Frontal cortex (tissue), 4 donors: ENCODE data around the gene ABCG8. TPM values are rescaled to one million over a fixed set of nuclear protein-coding genes. Genes with fewer than 3 reads are reported as not detected.

Experiments used
- DNase-seq, 2 donors: peaks; one replicate each; pipeline ENCODE4 v3.0.0; 2012; ENCODE audit warnings: low spot score in 2 of 2
- FAIRE-seq: peaks from 2 replicates; lab custom pipeline; 2012; peaks lifted over from hg19 to GRCh38; lab: Jason Lieb, UNC
- total RNA-seq: library from RNA; depleted of rRNA; stranded (reverse); fragments of >200 nt; gene quantifications from one replicate; pipeline ENCODE4 v1.2.3, GENCODE V29; 2014
- donor health status: control.
- donor health status: control.
- donor health status: control.

Gene ABCG8
- total RNA-seq, 1 donor from 2014 or later, result 0.41 TPM

- no peak for DNase-seq
- FAIRE-seq, result no peak
Measured at GRCh38 chr2:43853141-43854081, 14.6 kb downstream of the ABCG8 start.

DNA sequence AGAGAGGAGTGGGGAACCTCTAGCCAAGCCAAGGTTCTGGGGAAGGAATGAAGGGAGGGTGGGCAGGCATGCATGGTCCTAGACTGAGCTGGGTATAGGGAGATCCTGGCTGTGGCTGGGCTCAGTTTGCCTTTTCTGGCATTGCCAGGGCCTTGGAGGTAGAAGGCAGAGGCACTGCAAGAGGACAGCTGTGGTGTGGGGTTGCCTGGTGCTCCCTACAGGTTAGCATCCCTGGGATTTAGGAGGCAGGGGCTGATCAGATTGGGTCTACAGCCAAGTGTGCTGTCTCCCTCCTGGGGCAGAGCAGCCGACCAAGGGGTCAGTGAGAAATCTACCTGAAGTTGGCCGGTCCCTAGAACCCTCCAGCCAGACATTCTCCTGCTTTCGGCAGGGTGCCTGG, 15.9 kb downstream of the ABCG8 start:
- FAIRE-seq (no peak), DNase-seq (no peak)

DNA sequence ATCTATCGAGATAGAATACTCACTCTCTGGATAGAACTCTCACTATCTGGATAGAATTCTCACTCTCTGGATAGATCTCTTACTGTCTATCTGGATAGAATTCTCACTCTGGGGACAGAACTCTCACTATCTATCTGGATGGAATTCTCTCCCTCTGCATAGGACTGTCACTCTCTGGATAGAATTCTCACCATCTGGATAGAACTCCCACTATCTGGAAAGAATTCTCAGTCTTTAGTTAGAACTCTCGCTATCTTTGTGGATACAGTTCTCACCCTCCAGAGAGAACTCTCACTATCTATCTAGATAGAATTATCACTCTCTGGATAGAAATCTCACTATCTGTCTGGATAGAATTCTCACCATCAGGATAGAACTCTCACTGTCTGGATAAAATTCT, 16.5 kb downstream of the ABCG8 start:
- FAIRE-seq (no peak), DNase-seq (no peak)

DNA sequence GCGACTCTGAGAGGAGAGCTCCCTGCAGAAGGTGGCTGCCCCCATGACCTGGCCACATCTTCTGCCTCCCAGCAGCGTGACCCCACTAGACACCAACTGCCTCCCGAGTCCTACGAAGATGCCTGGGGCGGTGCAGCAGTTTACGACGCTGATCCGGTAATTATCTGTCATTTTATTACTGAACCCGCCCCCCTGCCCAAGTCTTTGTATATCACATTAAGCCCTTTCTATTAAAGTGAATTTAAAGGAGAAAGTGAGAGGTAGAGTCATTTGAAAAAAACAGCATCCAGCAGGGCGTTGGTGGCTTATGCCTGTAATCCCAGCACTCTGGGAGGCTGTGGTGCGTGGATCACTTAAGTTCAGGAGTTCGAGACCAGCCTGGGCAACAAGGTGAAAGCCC, 33.4 kb downstream of the ABCG8 start:
- DNase-seq, result no peak
- no peak for FAIRE-seq

GRCh38 chr2:43874776-43875451, 36.1 kb downstream of the ABCG8 start:
- FAIRE-seq (no peak), DNase-seq (no peak)

- FAIRE-seq (no peak), DNase-seq (peak; percentile 27 to 74)
Measured at GRCh38 chr2:43877782-43878464, 39.2 kb downstream of the ABCG8 start.

DNA sequence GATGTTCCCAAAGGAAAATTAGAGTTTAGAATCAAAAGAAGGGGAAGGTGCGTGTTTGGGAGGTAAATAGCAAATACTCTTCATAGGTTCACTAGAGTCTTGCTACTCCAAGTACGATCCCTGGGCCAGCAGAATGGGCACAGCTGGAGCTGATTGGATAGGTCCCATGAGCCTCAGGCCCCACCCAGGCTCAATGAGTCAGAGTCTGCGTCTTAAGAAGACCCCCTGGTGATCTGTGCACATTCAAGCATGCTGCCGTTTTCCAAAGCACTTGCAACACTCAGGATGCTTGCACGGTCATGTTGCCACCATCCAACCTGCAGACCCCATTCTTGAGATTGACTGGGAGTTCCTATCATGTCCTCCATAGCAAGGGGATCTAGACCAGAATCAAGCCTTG, 40.5 kb downstream of the ABCG8 start:
- no peak for DNase-seq
- FAIRE-seq, result no peak

GRCh38 chr2:43880471-43880870, 41.7 kb downstream of the ABCG8 start:
- DNase-seq (no peak), FAIRE-seq (no peak)

GRCh38 chr2:43880952-43881351, 42.2 kb downstream of the ABCG8 start:
- DNase-seq (no peak), FAIRE-seq (no peak)

- FAIRE-seq, result no peak
- DNase-seq, result no peak
Measured at GRCh38 chr2:43882312-43882711, 43.5 kb downstream of the ABCG8 start.

- DNase-seq (no peak), FAIRE-seq (no peak)
Measured at GRCh38 chr2:43884689-43885088, 45.9 kb downstream of the ABCG8 start.

DNA sequence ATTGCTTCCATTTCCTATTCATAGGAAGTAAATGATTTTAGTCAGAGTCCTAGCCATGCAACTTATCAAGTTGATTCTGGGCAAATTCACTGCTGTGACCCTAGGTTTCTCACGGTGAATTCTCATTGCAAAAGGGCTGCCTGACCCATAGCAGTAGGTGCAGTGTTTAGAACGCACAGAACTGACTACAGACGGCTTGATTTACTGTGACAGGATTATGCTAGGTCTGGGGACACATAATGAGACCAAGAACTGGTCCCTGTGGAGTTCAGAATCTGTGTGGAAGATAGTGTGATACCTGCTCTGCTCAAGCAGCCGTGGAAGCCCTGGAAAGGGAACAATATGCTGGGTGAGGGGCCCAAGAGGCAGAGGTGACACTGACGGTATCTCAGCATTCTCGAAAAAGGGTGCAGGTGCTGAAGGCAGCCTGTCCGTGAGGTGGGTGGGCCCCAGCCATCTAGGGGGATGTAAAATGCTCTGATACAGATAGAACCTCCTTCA, 46.4 kb downstream of the ABCG8 start:
- FAIRE-seq (no peak), DNase-seq (no peak)

DNA sequence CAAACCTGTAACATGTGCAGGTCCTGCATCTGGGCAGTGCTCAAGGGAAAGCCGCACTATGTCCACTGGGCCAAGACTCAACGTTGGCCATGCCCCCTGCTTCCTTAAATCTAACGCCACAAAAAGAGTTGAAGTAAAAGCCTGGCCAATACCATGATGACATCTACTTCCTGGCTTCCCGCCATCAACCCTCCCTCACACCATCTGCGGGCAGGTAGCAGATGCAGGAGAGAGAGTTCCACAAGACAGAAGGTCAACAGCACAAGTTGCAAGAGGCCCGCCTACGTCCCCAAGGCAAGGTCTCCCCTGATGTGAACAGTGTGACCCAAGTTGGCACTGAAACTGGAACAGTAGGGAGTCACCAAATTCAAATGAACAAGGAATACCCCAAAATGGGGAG, 48.4 kb downstream of the ABCG8 start:
- DNase-seq, result no peak

GRCh38 chr2:43889416-43889815, 50.6 kb downstream of the ABCG8 start:
- FAIRE-seq (no peak), DNase-seq (no peak)

More for the DNA sequence above, 48.4 kb downstream of the ABCG8 start:
- no peak for FAIRE-seq

DNA sequence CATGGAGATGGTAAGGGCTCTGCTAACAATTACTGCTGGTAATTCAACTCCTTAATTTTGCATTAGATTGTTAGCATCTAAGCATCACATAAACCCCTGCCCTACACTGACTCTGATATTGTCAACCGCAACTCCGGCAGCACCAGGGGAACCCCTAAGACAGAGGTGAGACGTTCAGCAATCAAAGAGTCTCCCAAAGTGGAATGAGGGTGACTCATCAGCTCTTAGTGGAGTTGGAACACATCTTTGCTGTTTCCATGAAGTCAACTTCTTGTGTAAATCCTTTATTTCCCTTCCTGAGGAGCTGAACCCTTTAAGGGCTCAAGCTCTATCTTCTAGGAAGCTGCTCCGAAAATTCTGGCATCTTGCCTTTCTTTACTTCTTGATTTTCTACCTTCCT, 52.1 kb downstream of the ABCG8 start:
- no peak for FAIRE-seq
- DNase-seq, result no peak

DNA sequence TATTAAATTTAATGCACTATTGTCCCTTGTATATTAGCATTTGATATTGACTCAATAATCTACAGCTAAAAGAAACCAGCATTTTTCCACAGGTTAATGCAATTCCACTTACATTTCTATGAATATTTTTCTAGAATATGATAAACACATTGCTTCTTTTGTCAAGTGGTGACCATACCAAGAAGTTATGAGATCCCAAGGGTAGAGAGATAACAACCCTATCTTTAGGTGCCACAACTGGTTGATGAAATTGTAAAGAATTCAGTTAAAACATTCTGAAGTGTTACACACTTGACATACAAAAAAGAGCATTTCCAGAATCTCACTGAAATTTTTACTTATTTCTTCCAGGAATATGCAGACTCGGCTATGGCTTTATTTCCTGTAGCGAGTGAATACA, 56.0 kb downstream of the ABCG8 start:
- no peak for FAIRE-seq
- no peak for DNase-seq

DNA sequence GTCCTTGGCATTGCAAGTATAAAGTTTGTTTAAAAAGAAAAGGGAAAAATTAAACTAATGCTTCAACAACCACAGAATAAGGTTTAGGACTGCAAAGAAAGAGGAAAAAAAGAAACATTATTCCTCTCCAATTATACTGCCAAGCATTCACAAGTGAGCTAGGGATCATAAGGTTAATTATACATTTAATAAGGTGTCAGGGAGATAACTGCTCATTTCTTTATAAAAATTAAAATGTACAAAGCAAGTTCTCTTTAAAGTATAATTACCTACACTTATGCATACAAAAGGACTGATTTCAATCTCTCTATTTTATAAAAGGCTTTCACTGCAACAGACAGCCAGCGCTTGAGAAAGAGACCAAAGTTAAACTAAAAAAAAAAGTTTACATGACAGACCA, 58.1 kb downstream of the ABCG8 start:
- no peak for FAIRE-seq
- DNase-seq, result no peak

DNA sequence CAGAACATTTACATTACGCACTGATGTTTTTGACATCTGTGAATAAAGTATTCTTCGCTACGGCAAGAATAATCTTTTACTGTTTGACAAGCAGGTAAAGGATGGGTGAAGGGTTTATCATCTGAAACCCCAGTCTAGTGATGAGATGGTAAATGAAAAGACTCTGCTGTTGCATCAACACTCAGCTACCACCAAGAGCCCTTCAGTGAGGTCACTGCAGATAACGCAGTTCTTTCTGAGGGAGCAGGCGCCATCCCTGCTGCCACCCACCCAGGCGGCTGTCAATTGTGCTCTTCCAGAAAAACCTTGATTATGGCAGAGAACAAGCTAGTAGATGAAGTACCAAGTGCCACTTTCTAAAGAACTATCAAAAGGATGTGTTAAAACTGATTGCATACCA, 58.7 kb downstream of the ABCG8 start:
- no peak for DNase-seq
- FAIRE-seq, result no peak

DNA sequence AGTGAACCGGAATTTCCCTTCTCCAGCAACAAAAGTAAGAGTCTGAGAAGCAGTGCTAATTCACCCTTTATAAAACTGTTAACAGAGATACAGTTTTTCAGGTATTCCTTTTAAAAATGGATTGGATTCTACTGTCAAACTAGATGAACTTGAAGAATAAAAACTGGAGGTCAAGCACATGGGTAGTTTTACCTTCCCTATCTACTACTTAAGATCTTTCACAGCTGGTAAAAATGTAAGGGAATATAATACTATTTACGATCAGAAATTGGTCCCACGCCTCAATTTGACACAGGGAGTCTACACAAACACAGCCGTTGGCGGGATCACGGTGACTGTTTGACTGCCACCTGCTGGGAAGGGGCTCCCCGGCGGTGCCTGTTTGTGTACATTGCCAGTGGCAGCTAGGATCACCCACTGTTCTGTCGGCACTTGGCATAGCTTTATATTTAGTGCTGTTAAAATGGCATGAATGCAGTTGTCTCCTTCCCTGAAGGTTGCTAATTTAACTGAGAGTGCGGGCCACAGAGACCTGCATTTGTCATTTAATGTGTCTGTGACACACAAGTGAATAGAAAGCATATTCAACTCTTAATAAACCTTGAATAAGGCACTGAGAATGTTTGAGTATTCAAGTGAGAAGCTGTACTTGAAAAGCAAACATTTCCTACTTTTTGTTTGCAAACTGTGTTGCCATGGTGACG, 59.5 kb downstream of the ABCG8 start:
- FAIRE-seq (no peak), DNase-seq (no peak)

- no peak for DNase-seq
- FAIRE-seq, result no peak
Measured at GRCh38 chr2:43898838-43899346, 60.1 kb downstream of the ABCG8 start.
